GM23338 (cell line): ENCODE measurements around the gene FAM200C. TPM values are rescaled to one million over a fixed set of nuclear protein-coding genes. Genes with fewer than 3 reads are reported as not detected.
A peak's percentile ranks its signal among the peaks of the same experiment; 100 is the strongest.

Source experiments
- ATAC-seq: fragments of 200-7000 bp; cut with Tn5 transposase; 3 replicates; pipeline ENCODE4 v1.9.1; 2020
- DNase-seq: peaks from one replicate; pipeline ENCODE4 v3.0.0-alpha.2; 2015; ENCODE audit warnings: low spot score
- H2AFZ ChIP-seq: fragments of 200-600 bp; sonication (generic); 2 replicates; pipeline ENCODE4 v1.8.0; 2016; ENCODE audit warnings: antibody characterized with exemption, mild to moderate bottlenecking, moderate library complexity
- H3F3A ChIP-seq: fragments of 200-600 bp; sonication (generic); replicated peaks from 2 replicates; pipeline ENCODE4 v1.8.0; 2017; ENCODE audit warnings: antibody characterized with exemption, mixed run types, low read depth
- H3K27ac ChIP-seq: fragments of 200-600 bp; sonication (generic); 2 replicates; pipeline ENCODE4 v1.6.1; 2016; ENCODE audit warnings: low read depth
- H3K27me3 ChIP-seq: fragments of 200-600 bp; sonication (generic); 2 replicates; pipeline ENCODE4 v1.8.0; 2016; ENCODE audit warnings: mild to moderate bottlenecking, mixed run types, moderate library complexity; ENCODE audit not compliant: insufficient read depth
- H3K36me3 ChIP-seq: fragments of 200-600 bp; sonication (generic); 2 replicates; pipeline ENCODE4 v1.8.0; 2016; ENCODE audit warnings: mild to moderate bottlenecking; ENCODE audit not compliant: insufficient read depth
- H3K4me1 ChIP-seq: fragments of 200-600 bp; sonication (generic); 2 replicates; pipeline ENCODE4 v1.8.0; 2016; ENCODE audit warnings: mild to moderate bottlenecking, moderate library complexity; ENCODE audit not compliant: insufficient read depth
- H3K4me2 ChIP-seq: fragments of 200-600 bp; sonication (generic); 2 replicates; pipeline ENCODE4 v1.7.1; 2017; ENCODE audit warnings: mixed run types
- H3K4me3 ChIP-seq: fragments of 200-600 bp; sonication (generic); 2 replicates; pipeline ENCODE4 v1.6.1; 2016; ENCODE audit warnings: mixed run types
- H3K79me2 ChIP-seq: fragments of 200-600 bp; sonication (generic); replicated peaks from 2 replicates; pipeline ENCODE4 v1.8.0; 2017; ENCODE audit warnings: mild to moderate bottlenecking; ENCODE audit not compliant: insufficient read depth
- H3K9me2 ChIP-seq: fragments of 200-600 bp; sonication (generic); 2 replicates; pipeline ENCODE4 v1.8.0; 2017; ENCODE audit not compliant: insufficient read depth
- H4K20me1 ChIP-seq: fragments of 200-600 bp; sonication (generic); replicated peaks from 2 replicates; pipeline ENCODE4 v1.8.0; 2017; ENCODE audit warnings: mild to moderate bottlenecking; ENCODE audit not compliant: insufficient read depth
- H3K27ac Mint-ChIP-seq: 2 replicates; pipeline ENCODE4 v1.8.0; 2020; ENCODE audit warnings: inconsistent platforms, mild to moderate bottlenecking, moderate library complexity, mixed read lengths
- H3K27me3 Mint-ChIP-seq: 3 replicates; pipeline ENCODE4 v1.8.0; 2022; ENCODE audit warnings: low read depth, mild to moderate bottlenecking, moderate library complexity, mixed read lengths, inconsistent platforms; ENCODE audit not compliant: insufficient read depth, poor library complexity
- H3K36me3 Mint-ChIP-seq: 3 replicates; pipeline ENCODE4 v1.8.0; 2021; ENCODE audit warnings: low read depth, mild to moderate bottlenecking, inconsistent platforms, moderate library complexity, mixed read lengths
- H3K4me1 Mint-ChIP-seq: 3 replicates; pipeline ENCODE4 v1.8.0; 2020; ENCODE audit warnings: mild to moderate bottlenecking, inconsistent platforms, mixed read lengths
- H3K4me3 Mint-ChIP-seq: 3 replicates; pipeline ENCODE4 v1.8.0; 2021; ENCODE audit warnings: moderate library complexity, mild to moderate bottlenecking, inconsistent platforms, mixed read lengths
- H3K9me3 Mint-ChIP-seq: 3 replicates; pipeline ENCODE4 v1.8.0; 2020; ENCODE audit warnings: moderate library complexity, mild to moderate bottlenecking, inconsistent platforms, mixed read lengths
- CTCF ChIP-seq, 2 experiments: fragments of 200-600 bp in 1 of 2; sonication (generic) in 1 of 2; conservative IDR thresholded peaks; 2 replicates each; pipeline versions ENCODE4 v1.5.1 to v1.6.1; 2016 to 2017; ENCODE audit warnings: antibody characterized with exemption in 2 of 2, low read depth in 2 of 2, mild to moderate bottlenecking in 2 of 2, moderate library complexity in 1 of 2
- NANOG ChIP-seq: IDR thresholded peaks from 2 replicates; pipeline ENCODE4 v1.6.1; 2016; ENCODE audit warnings: antibody characterized with exemption, borderline replicate concordance
- ZNF114 ChIP-seq: fragments of 250-450 bp; sonication (Bioruptor Pico); IDR thresholded peaks from 2 replicates; pipeline ENCODE4 v1.5.0; 2020; ENCODE audit warnings: mild to moderate bottlenecking, moderate library complexity
- polyA plus RNA-seq: library from polyadenylated mRNA; unstranded; fragments of >200 nt; fragmentation: Nextera tagmentation; extraction: Ambion mirVana; gene quantifications from 2 replicates; pipeline ENCODE4 v1.2.1, GENCODE V29; 2016
- total RNA-seq: library from RNA; depleted of rRNA; stranded (reverse); fragments of >200 nt; shearing (Covaris generic); gene quantifications from 2 replicates; pipeline ENCODE4 v1.2.3, GENCODE V29; 2014
- TF ChIP-seq, protein P1 (sequence below): fragments of 250-450 bp; sonication (Bioruptor Pico); IDR thresholded peaks from 2 replicates; pipeline ENCODE4 v1.5.0; 2020; ENCODE audit warnings: mild to moderate bottlenecking, moderate library complexity

FAM200C gene
- total and polyA plus RNA-seq, 2 experiments from 2014 or later: 4.6 to 6.9 TPM

- peaks cover 2% of the 10 kb centered on the region for H3K27me3 Mint-ChIP-seq
- peaks cover 51% of the 10 kb centered on the region for H3K36me3 Mint-ChIP-seq
- no peaks in the 10 kb centered on the region for H3K9me2 ChIP-seq
- peak overlapping the region; percentile 87 for H3K4me3 Mint-ChIP-seq
- no peaks in the 10 kb centered on the region for H4K20me1 ChIP-seq
- peak overlapping the region; percentile 86 for H3K4me3 ChIP-seq
- DNase-seq: no peak
- no peaks in the 10 kb centered on the region for H3K9me3 Mint-ChIP-seq
- H3K27ac ChIP-seq: peak overlapping the region; percentile 9; the same call in 1 of the 2 replicates
- H3K27ac Mint-ChIP-seq: no peak overlapping the region
- H3K36me3 ChIP-seq: peaks cover 41% of the 10 kb centered on the region
- H3K4me2 ChIP-seq: peak overlapping the region; percentile 89
- TF ChIP-seq ZNF114 (CRISPR knock-in tag) (no peak), NANOG (no peak), CTCF (conservative IDR thresholded peaks at IDR 0.05; ENCODE audit: low read depth in 2 of 2) (no peak)
- TF ChIP-seq, protein P1, sequence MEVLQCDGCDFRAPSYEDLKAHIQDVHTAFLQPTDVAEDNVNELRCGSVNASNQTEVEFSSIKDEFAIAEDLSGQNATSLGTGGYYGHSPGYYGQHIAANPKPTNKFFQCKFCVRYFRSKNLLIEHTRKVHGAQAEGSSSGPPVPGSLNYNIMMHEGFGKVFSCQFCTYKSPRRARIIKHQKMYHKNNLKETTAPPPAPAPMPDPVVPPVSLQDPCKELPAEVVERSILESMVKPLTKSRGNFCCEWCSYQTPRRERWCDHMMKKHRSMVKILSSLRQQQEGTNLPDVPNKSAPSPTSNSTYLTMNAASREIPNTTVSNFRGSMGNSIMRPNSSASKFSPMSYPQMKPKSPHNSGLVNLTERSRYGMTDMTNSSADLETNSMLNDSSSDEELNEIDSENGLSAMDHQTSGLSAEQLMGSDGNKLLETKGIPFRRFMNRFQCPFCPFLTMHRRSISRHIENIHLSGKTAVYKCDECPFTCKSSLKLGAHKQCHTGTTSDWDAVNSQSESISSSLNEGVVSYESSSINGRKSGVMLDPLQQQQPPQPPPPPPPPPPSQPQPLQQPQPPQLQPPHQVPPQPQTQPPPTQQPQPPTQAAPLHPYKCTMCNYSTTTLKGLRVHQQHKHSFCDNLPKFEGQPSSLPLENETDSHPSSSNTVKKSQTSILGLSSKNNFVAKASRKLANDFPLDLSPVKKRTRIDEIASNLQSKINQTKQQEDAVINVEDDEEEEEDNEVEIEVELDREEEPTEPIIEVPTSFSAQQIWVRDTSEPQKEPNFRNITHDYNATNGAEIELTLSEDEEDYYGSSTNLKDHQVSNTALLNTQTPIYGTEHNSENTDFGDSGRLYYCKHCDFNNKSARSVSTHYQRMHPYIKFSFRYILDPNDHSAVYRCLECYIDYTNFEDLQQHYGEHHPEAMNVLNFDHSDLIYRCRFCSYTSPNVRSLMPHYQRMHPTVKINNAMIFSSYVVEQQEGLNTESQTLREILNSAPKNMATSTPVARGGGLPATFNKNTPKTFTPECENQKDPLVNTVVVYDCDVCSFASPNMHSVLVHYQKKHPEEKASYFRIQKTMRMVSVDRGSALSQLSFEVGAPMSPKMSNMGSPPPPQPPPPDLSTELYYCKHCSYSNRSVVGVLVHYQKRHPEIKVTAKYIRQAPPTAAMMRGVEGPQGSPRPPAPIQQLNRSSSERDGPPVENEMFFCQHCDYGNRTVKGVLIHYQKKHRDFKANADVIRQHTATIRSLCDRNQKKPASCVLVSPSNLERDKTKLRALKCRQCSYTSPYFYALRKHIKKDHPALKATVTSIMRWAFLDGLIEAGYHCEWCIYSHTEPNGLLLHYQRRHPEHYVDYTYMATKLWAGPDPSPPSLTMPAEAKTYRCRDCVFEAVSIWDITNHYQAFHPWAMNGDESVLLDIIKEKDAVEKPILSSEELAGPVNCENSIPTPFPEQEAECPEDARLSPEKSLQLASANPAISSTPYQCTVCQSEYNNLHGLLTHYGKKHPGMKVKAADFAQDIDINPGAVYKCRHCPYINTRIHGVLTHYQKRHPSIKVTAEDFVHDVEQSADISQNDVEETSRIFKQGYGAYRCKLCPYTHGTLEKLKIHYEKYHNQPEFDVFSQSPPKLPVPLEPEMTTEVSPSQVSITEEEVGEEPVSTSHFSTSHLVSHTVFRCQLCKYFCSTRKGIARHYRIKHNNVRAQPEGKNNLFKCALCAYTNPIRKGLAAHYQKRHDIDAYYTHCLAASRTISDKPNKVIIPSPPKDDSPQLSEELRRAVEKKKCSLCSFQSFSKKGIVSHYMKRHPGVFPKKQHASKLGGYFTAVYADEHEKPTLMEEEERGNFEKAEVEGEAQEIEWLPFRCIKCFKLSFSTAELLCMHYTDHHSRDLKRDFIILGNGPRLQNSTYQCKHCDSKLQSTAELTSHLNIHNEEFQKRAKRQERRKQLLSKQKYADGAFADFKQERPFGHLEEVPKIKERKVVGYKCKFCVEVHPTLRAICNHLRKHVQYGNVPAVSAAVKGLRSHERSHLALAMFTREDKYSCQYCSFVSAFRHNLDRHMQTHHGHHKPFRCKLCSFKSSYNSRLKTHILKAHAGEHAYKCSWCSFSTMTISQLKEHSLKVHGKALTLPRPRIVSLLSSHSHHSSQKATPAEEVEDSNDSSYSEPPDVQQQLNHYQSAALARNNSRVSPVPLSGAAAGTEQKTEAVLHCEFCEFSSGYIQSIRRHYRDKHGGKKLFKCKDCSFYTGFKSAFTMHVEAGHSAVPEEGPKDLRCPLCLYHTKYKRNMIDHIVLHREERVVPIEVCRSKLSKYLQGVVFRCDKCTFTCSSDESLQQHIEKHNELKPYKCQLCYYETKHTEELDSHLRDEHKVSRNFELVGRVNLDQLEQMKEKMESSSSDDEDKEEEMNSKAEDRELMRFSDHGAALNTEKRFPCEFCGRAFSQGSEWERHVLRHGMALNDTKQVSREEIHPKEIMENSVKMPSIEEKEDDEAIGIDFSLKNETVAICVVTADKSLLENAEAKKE (CRISPR knock-in tag): no peak
- ATAC-seq: no peak
- peaks cover 36% of the 10 kb centered on the region for H3K79me2 ChIP-seq
- H3K4me1 Mint-ChIP-seq: peaks cover 34% of the 10 kb centered on the region
- H3K4me1 ChIP-seq: peaks cover 21% of the 10 kb centered on the region; the same call in 1 of the 2 replicates
- no peaks in the 10 kb centered on the region for H3K27me3 ChIP-seq
- no peaks in the 10 kb centered on the region for H3F3A ChIP-seq
- H2AFZ ChIP-seq: no peak overlapping the region
These were observed 23.2 kb upstream of the FAM200C start for GRCh38 chr5:160423099-160423498.
